Neutrophil (primary cell): ENCODE results near the gene STK10.

Experiments
- H3K27ac ChIP-seq: fragments of 200-600 bp; sonication (generic); 2 replicates; pipeline ENCODE4 v1.5.1; 2016; ENCODE audit warnings: mild to moderate bottlenecking, moderate library complexity
- H3K27me3 ChIP-seq: fragments of 200-600 bp; sonication (generic); 2 replicates; pipeline ENCODE4 v1.6.0; 2016; ENCODE audit warnings: mild to moderate bottlenecking
- H3K36me3 ChIP-seq: fragments of 200-600 bp; sonication (generic); 2 replicates; pipeline ENCODE4 v1.5.1; 2017
- H3K4me1 ChIP-seq, 2 experiments: fragments of 200-600 bp in 1 of 2; sonication (generic) in 1 of 2; 1 replicate in 1 of 2; 2 replicates in 1 of 2; pipeline versions ENCODE4 v1.5.1 to v1.6.1; 2013 to 2016; ENCODE audit warnings: low read depth in 1 of 2, low read length in 1 of 2, mild to moderate bottlenecking in 1 of 2, moderate library complexity in 1 of 2; ENCODE audit not compliant: control insufficient read depth in 1 of 2, insufficient read depth in 1 of 2
- H3K4me3 ChIP-seq, 2 experiments: fragments of 200-600 bp in 1 of 2; sonication (generic) in 1 of 2; 1 replicate in 1 of 2; 2 replicates in 1 of 2; pipeline ENCODE4 v1.5.1; 2013 to 2016; ENCODE audit warnings: low read depth in 1 of 2, low read length in 1 of 2, mild to moderate bottlenecking in 1 of 2, moderate library complexity in 1 of 2
- H3K9me3 ChIP-seq: fragments of 200-600 bp; sonication (generic); 2 replicates; pipeline ENCODE4 v1.5.1; 2016
- CTCF ChIP-seq: fragments of 200-600 bp; sonication (generic); IDR thresholded peaks from 2 replicates; pipeline ENCODE4 v1.5.1; 2016; ENCODE audit warnings: antibody characterized with exemption

STK10 gene

GRCh38 chr5:172178991-172179989, 8.7 kb downstream of the STK10 start:
- H3K27me3 ChIP-seq, result no peaks in the 10 kb centered on the region
- H3K27ac ChIP-seq, result peak overlapping the region; percentile 96
- peaks cover 93 to 98% of the 10 kb centered on the region in 2 experiments for H3K4me1 ChIP-seq
- H3K4me3 ChIP-seq, result peak overlapping the region; percentile 59 to 74
- no peaks in the 10 kb centered on the region for H3K9me3 ChIP-seq
- no peak for TF ChIP-seq CTCF
- H3K36me3 ChIP-seq, result peaks cover 32% of the 10 kb centered on the region

- TF ChIP-seq CTCF, result no peak
- Histone ChIP-seq H3K27ac (peak overlapping the region; percentile 96), H3K9me3 (no peaks in the 10 kb centered on the region), H3K27me3 (no peaks in the 10 kb centered on the region), H3K4me1 (peaks cover 93 to 98% of the 10 kb centered on the region in 2 experiments), H3K36me3 (peaks cover 23% of the 10 kb centered on the region), H3K4me3 (peak overlapping the region; percentile 59 to 74)
These were observed 9.6 kb downstream of the STK10 start for GRCh38 chr5:172178301-172178987.

- peak overlapping the region; percentile 96 for H3K27ac ChIP-seq
- H3K27me3 ChIP-seq, result no peaks in the 10 kb centered on the region
- H3K36me3 ChIP-seq, result peaks cover 19% of the 10 kb centered on the region
- H3K9me3 ChIP-seq, result no peaks in the 10 kb centered on the region
- no peak for TF ChIP-seq CTCF
- peaks cover 97 to 98% of the 10 kb centered on the region in 2 experiments for H3K4me1 ChIP-seq
- peak overlapping the region; percentile 59 to 74 for H3K4me3 ChIP-seq
These were observed 10.8 kb downstream of the STK10 start for GRCh38 chr5:172177176-172177575.

- Histone ChIP-seq H3K4me3 (peak overlapping the region; percentile 74 to 76), H3K4me1 (peaks cover 94 to 100% of the 10 kb centered on the region in 2 experiments), H3K36me3 (peaks cover 25% of the 10 kb centered on the region), H3K27ac (peak overlapping the region; percentile 96), H3K9me3 (no peaks in the 10 kb centered on the region), H3K27me3 (no peaks in the 10 kb centered on the region)
- peak; percentile 46 for TF ChIP-seq CTCF
These were observed 12.7 kb downstream of the STK10 start for GRCh38 chr5:172175263-172175719.

- H3K4me1 ChIP-seq, result peaks cover 88 to 97% of the 10 kb centered on the region in 2 experiments
- H3K4me3 ChIP-seq, result peak overlapping the region; percentile 74 to 76
- no peaks in the 10 kb centered on the region for H3K9me3 ChIP-seq
- peak overlapping the region; percentile 96 for H3K27ac ChIP-seq
- no peak for TF ChIP-seq CTCF
- peaks cover 37% of the 10 kb centered on the region for H3K36me3 ChIP-seq
- H3K27me3 ChIP-seq, result no peaks in the 10 kb centered on the region
These were observed 14.4 kb downstream of the STK10 start for GRCh38 chr5:172173564-172174153.
